C4-2B (cell line): ENCODE measurements around the gene THSD8.

Experiments
- CTCF ChIP-seq: fragments of 450-650 bp; conservative IDR thresholded peaks from 2 replicates; pipeline ENCODE4 v1.5.1; 2017; ENCODE audit warnings: mild to moderate bottlenecking
- ZFX ChIP-seq: fragments of 450-650 bp; IDR thresholded peaks from 2 replicates; pipeline ENCODE4 v1.6.1; 2017

- TF ChIP-seq CTCF (peak; percentile 86), ZFX (no peak)
Measured at GRCh38 chr19:12825254-12826131, 23.6 kb downstream of the THSD8 start.
